ENCODE measurements around the gene NYNRIN. TPM values are rescaled to one million over a fixed set of nuclear protein-coding genes. Genes with fewer than 3 reads are reported as not detected.

NYNRIN gene
- total and polyA plus RNA-seq, 10 of the 15 experiments (the other 5 are each of a cell fraction or from before 2014, with no cell fraction given): under 0.01 to 0.15 (median 0.01) TPM; not detected in 5

DNA sequence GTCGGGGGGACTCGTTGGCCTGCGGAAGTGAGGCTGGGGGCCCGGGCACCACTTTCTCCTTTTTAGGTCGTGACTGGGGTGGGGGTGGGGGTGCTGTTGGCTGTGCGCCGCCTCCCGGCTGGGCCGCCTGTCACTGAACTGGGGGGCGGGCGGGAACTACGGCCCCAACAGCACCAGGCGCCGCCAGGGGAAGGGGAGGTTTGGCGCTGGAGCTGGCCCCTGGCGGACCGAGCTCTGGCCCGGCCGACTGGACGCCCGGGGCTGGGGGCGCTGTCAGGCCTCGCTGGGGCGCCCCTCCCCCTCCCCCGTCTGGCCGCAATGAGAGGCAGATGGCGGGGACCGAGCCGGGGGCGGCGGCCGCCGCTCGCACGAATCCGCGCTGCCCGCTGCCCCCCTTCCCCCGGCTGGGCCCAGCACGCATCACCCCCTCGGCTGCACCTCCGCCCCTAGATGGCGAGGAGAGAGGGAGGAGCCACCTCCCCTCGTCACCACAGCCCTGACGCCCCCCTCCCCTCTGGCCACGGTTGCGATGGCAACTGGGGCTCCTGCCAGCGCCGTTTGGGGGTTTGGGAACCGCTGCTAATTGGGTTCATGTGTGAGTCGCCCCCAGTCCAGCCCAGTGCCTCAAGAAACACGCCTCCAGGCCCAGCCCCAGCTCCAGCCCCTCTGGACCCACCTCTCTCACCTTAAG lies 30.1 kb upstream of the NYNRIN start (continued):
- TF ChIP-seq, protein P1, sequence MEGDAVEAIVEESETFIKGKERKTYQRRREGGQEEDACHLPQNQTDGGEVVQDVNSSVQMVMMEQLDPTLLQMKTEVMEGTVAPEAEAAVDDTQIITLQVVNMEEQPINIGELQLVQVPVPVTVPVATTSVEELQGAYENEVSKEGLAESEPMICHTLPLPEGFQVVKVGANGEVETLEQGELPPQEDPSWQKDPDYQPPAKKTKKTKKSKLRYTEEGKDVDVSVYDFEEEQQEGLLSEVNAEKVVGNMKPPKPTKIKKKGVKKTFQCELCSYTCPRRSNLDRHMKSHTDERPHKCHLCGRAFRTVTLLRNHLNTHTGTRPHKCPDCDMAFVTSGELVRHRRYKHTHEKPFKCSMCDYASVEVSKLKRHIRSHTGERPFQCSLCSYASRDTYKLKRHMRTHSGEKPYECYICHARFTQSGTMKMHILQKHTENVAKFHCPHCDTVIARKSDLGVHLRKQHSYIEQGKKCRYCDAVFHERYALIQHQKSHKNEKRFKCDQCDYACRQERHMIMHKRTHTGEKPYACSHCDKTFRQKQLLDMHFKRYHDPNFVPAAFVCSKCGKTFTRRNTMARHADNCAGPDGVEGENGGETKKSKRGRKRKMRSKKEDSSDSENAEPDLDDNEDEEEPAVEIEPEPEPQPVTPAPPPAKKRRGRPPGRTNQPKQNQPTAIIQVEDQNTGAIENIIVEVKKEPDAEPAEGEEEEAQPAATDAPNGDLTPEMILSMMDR (IDR thresholded peaks at IDR 0.05 in 2 of 3, conservative IDR thresholded peaks at IDR 0.05 in 1 of 3; ENCODE audit: control insufficient read depth in 2 of 3, extremely low read depth in 1 of 3, insufficient read depth in 1 of 3, low read depth in 3 of 3, low read length in 3 of 3): no peak
- TF ChIP-seq, protein P2, sequence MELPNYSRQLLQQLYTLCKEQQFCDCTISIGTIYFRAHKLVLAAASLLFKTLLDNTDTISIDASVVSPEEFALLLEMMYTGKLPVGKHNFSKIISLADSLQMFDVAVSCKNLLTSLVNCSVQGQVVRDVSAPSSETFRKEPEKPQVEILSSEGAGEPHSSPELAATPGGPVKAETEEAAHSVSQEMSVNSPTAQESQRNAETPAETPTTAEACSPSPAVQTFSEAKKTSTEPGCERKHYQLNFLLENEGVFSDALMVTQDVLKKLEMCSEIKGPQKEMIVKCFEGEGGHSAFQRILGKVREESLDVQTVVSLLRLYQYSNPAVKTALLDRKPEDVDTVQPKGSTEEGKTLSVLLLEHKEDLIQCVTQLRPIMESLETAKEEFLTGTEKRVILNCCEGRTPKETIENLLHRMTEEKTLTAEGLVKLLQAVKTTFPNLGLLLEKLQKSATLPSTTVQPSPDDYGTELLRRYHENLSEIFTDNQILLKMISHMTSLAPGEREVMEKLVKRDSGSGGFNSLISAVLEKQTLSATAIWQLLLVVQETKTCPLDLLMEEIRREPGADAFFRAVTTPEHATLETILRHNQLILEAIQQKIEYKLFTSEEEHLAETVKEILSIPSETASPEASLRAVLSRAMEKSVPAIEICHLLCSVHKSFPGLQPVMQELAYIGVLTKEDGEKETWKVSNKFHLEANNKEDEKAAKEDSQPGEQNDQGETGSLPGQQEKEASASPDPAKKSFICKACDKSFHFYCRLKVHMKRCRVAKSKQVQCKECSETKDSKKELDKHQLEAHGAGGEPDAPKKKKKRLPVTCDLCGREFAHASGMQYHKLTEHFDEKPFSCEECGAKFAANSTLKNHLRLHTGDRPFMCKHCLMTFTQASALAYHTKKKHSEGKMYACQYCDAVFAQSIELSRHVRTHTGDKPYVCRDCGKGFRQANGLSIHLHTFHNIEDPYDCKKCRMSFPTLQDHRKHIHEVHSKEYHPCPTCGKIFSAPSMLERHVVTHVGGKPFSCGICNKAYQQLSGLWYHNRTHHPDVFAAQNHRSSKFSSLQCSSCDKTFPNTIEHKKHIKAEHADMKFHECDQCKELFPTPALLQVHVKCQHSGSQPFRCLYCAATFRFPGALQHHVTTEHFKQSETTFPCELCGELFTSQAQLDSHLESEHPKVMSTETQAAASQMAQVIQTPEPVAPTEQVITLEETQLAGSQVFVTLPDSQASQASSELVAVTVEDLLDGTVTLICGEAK (IDR thresholded peaks at IDR 0.05; ENCODE audit: borderline replicate concordance): no peak
- TF ChIP-seq ZNF207 (IDR thresholded peaks at IDR 0.05; ENCODE audit: borderline replicate concordance) (0 out of 2 replicates have a peak, but pooled peaks have one; percentile 59), FOS (IDR thresholded peaks at IDR 0.05; ENCODE audit: borderline replicate concordance, extremely low read depth, insufficient read length) (no peak), CBFB (IDR thresholded peaks at IDR 0.05; ENCODE audit: low read depth) (no peak), RB1 (IDR thresholded peaks at IDR 0.05; ENCODE audit: borderline replicate concordance) (peak; percentile 43; the same call in 1 of the 2 replicates), NFYA (IDR thresholded peaks at IDR 0.05; ENCODE audit: borderline replicate concordance, low read depth, low read length) (no peak), CREB1 (IDR thresholded peaks at IDR 0.05; ENCODE audit: low read depth) (0 out of 2 replicates have a peak, but pooled peaks have one; percentile 38), CEBPB (IDR thresholded peaks at IDR 0.05; ENCODE audit: borderline replicate concordance in 1 of 2, low read depth in 2 of 2, low read length in 2 of 2) (no peak), SIN3A (IDR thresholded peaks at IDR 0.05; ENCODE audit: low read depth, low read length) (no peak), RAD51 (IDR thresholded peaks at IDR 0.05) (no peak)
- TF ChIP-seq, protein P3, sequence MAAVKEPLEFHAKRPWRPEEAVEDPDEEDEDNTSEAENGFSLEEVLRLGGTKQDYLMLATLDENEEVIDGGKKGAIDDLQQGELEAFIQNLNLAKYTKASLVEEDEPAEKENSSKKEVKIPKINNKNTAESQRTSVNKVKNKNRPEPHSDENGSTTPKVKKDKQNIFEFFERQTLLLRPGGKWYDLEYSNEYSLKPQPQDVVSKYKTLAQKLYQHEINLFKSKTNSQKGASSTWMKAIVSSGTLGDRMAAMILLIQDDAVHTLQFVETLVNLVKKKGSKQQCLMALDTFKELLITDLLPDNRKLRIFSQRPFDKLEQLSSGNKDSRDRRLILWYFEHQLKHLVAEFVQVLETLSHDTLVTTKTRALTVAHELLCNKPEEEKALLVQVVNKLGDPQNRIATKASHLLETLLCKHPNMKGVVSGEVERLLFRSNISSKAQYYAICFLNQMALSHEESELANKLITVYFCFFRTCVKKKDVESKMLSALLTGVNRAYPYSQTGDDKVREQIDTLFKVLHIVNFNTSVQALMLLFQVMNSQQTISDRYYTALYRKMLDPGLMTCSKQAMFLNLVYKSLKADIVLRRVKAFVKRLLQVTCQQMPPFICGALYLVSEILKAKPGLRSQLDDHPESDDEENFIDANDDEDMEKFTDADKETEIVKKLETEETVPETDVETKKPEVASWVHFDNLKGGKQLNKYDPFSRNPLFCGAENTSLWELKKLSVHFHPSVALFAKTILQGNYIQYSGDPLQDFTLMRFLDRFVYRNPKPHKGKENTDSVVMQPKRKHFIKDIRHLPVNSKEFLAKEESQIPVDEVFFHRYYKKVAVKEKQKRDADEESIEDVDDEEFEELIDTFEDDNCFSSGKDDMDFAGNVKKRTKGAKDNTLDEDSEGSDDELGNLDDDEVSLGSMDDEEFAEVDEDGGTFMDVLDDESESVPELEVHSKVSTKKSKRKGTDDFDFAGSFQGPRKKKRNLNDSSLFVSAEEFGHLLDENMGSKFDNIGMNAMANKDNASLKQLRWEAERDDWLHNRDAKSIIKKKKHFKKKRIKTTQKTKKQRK (IDR thresholded peaks at IDR 0.05; ENCODE audit: low read depth, low read length): no peak
- TF ChIP-seq, protein P4, sequence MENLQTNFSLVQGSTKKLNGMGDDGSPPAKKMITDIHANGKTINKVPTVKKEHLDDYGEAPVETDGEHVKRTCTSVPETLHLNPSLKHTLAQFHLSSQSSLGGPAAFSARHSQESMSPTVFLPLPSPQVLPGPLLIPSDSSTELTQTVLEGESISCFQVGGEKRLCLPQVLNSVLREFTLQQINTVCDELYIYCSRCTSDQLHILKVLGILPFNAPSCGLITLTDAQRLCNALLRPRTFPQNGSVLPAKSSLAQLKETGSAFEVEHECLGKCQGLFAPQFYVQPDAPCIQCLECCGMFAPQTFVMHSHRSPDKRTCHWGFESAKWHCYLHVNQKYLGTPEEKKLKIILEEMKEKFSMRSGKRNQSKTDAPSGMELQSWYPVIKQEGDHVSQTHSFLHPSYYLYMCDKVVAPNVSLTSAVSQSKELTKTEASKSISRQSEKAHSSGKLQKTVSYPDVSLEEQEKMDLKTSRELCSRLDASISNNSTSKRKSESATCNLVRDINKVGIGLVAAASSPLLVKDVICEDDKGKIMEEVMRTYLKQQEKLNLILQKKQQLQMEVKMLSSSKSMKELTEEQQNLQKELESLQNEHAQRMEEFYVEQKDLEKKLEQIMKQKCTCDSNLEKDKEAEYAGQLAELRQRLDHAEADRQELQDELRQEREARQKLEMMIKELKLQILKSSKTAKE (IDR thresholded peaks at IDR 0.05; ENCODE audit: low read depth, poor library complexity, severe bottlenecking): no peak
- TF ChIP-seq, protein P5, sequence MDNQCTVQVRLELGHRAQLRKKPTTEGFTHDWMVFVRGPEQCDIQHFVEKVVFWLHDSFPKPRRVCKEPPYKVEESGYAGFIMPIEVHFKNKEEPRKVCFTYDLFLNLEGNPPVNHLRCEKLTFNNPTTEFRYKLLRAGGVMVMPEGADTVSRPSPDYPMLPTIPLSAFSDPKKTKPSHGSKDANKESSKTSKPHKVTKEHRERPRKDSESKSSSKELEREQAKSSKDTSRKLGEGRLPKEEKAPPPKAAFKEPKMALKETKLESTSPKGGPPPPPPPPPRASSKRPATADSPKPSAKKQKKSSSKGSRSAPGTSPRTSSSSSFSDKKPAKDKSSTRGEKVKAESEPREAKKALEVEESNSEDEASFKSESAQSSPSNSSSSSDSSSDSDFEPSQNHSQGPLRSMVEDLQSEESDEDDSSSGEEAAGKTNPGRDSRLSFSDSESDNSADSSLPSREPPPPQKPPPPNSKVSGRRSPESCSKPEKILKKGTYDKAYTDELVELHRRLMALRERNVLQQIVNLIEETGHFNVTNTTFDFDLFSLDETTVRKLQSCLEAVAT (IDR thresholded peaks at IDR 0.05): no peak
